Limb (tissue), 2 donors: ENCODE measurements around the gene SH2D3C.
"Not testable (repeated sequence)": the region's sequence is repeated elsewhere in the genome, so short reads cannot be mapped to it uniquely, and the experiment has no call there.

Experiments used
- DNase-seq, 2 donors: peaks; one replicate each; pipeline ENCODE4 v3.0.0-alpha.2; 2016; ENCODE audit errors: extremely low spot score in 2 of 2

SH2D3C gene

GRCh38 chr9:127785023-127785932 lies 6.8 kb upstream of the SH2D3C start:
- peak; percentile 83 to 96 for DNase-seq

GRCh38 chr9:127783111-127784008 lies 4.9 kb upstream of the SH2D3C start:
- no peak for DNase-seq

GRCh38 chr9:127781806-127782205 lies 3.3 kb upstream of the SH2D3C start:
- no peak for DNase-seq

GRCh38 chr9:127780909-127781308 lies 2.4 kb upstream of the SH2D3C start:
- not testable (repeated sequence) for DNase-seq

- no peak for DNase-seq
Measured at GRCh38 chr9:127780126-127780885, 1.8 kb upstream of the SH2D3C start.

GRCh38 chr9:127779136-127779981 lies 893 bp upstream of the SH2D3C start:
- no peak for DNase-seq

- DNase-seq, result no peak
Measured at GRCh38 chr9:127777368-127777980, 992 bp downstream of the SH2D3C start.

- no peak for DNase-seq
Measured at GRCh38 chr9:127776924-127777289, 1.6 kb downstream of the SH2D3C start.

GRCh38 chr9:127776195-127776923 lies 2.1 kb downstream of the SH2D3C start:
- DNase-seq, result no peak

- no peak for DNase-seq
Measured at GRCh38 chr9:127773981-127774380, 4.5 kb downstream of the SH2D3C start.

- DNase-seq, result no peak
Measured at GRCh38 chr9:127773272-127773671, 5.2 kb downstream of the SH2D3C start.

GRCh38 chr9:127772603-127773002 lies 5.9 kb downstream of the SH2D3C start:
- no peak for DNase-seq

- no peak for DNase-seq
Measured at GRCh38 chr9:127771570-127772189, 6.8 kb downstream of the SH2D3C start.

GRCh38 chr9:127770905-127771569 lies 7.4 kb downstream of the SH2D3C start:
- peak; percentile 97 to 99 for DNase-seq

- no peak for DNase-seq
Measured at GRCh38 chr9:127770583-127770904, 7.9 kb downstream of the SH2D3C start.

GRCh38 chr9:127769929-127770582 lies 8.4 kb downstream of the SH2D3C start:
- DNase-seq, result peak in 1 of 2 donors; percentile 34

- no peak for DNase-seq
Measured at GRCh38 chr9:127769101-127769500, 9.4 kb downstream of the SH2D3C start.

- DNase-seq, result no peak
Measured at GRCh38 chr9:127768698-127769097, 9.8 kb downstream of the SH2D3C start.
